Endothelial cell of umbilical vein (primary cell): ENCODE results near the gene SGTB.

Experiments
- POLR2A ChIP-seq: IDR thresholded peaks from 2 replicates; pipeline ENCODE4 v1.6.1; 2012; ENCODE audit warnings: low read depth, mild to moderate bottlenecking, control low read depth, low read length
- TF ChIP-seq, protein P1 (sequence below), 2 donors: IDR thresholded peaks; 1 replicate in 1 of 2; 2 replicates in 1 of 2; pipeline ENCODE4 v1.5.1; 2011; ENCODE audit warnings: low read length in 2 of 2, mild to moderate bottlenecking in 2 of 2, moderate library complexity in 2 of 2, control low read depth in 1 of 2, inconsistent platforms in 1 of 2, low read depth in 1 of 2; ENCODE audit not compliant: insufficient read depth in 1 of 2; ENCODE audit errors: extremely low read depth in 1 of 2

- TF ChIP-seq, protein P1, sequence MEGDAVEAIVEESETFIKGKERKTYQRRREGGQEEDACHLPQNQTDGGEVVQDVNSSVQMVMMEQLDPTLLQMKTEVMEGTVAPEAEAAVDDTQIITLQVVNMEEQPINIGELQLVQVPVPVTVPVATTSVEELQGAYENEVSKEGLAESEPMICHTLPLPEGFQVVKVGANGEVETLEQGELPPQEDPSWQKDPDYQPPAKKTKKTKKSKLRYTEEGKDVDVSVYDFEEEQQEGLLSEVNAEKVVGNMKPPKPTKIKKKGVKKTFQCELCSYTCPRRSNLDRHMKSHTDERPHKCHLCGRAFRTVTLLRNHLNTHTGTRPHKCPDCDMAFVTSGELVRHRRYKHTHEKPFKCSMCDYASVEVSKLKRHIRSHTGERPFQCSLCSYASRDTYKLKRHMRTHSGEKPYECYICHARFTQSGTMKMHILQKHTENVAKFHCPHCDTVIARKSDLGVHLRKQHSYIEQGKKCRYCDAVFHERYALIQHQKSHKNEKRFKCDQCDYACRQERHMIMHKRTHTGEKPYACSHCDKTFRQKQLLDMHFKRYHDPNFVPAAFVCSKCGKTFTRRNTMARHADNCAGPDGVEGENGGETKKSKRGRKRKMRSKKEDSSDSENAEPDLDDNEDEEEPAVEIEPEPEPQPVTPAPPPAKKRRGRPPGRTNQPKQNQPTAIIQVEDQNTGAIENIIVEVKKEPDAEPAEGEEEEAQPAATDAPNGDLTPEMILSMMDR (IDR thresholded peaks at IDR 0.05; ENCODE audit: extremely low read depth in 1 of 2, insufficient read depth in 1 of 2, low read depth in 1 of 2, low read length in 2 of 2): no peak
- no peak for TF ChIP-seq POLR2A
Observed at GRCh38 chr5:65682148-65682547, 39.8 kb downstream of the SGTB start.
